ENCODE data around the gene ZNF521. TPM values are rescaled to one million over a fixed set of nuclear protein-coding genes. Genes with fewer than 3 reads are reported as not detected.
A peak's percentile ranks its signal among the peaks of the same experiment; 100 is the strongest.

Gene ZNF521
- total RNA-seq, 1 donor from 2014 or later, result 48.0 TPM

GRCh38 chr18:25253779-25254178, 98.2 kb downstream of the ZNF521 start:
- Histone ChIP-seq H4K20me1 (ENCODE audit: insufficient read depth, low read length) (no peaks in the 10 kb centered on the region), H3K27me3 (ENCODE audit: insufficient read depth, low read length) (no peaks in the 10 kb centered on the region), H2AFZ (ENCODE audit: low read depth, low read length) (no peak overlapping the region), H3K9me3 (ENCODE audit: insufficient read depth, low read depth, low read length) (no peaks in the 10 kb centered on the region), H3K79me2 (ENCODE audit: insufficient read depth, low read length) (no peaks in the 10 kb centered on the region), H3K4me2 (ENCODE audit: low read length) (no peak overlapping the region), H3K36me3 (ENCODE audit: insufficient read depth, low read length) (no peaks in the 10 kb centered on the region), H3K4me1 (ENCODE audit: insufficient read depth, low read length) (peaks cover 6% of the 10 kb centered on the region), H3K27ac (ENCODE audit: low read depth, low read length) (no peak overlapping the region), H3K4me3 (ENCODE audit: insufficient read depth, low read depth, low read length) (no peak overlapping the region), H3K9ac (ENCODE audit: low read length) (no peak overlapping the region)
- Mint-ChIP-seq H3K36me3 (ENCODE audit: low read depth, unreplicated experiment) (no peaks in the 10 kb centered on the region), H3K27ac (ENCODE audit: unreplicated experiment) (no peak overlapping the region), H3K4me1 (ENCODE audit: low read depth, unreplicated experiment) (peaks cover 12% of the 10 kb centered on the region), H3K4me3 (ENCODE audit: unreplicated experiment) (no peak overlapping the region), H3K27me3 (ENCODE audit: low read depth, unreplicated experiment) (no peaks in the 10 kb centered on the region), H3K9me3 (ENCODE audit: unreplicated experiment) (no peaks in the 10 kb centered on the region)
- FAIRE-seq, result peak; percentile 55
- DNase-seq (ENCODE audit: low read depth), result no peak
- TF ChIP-seq, protein P1, sequence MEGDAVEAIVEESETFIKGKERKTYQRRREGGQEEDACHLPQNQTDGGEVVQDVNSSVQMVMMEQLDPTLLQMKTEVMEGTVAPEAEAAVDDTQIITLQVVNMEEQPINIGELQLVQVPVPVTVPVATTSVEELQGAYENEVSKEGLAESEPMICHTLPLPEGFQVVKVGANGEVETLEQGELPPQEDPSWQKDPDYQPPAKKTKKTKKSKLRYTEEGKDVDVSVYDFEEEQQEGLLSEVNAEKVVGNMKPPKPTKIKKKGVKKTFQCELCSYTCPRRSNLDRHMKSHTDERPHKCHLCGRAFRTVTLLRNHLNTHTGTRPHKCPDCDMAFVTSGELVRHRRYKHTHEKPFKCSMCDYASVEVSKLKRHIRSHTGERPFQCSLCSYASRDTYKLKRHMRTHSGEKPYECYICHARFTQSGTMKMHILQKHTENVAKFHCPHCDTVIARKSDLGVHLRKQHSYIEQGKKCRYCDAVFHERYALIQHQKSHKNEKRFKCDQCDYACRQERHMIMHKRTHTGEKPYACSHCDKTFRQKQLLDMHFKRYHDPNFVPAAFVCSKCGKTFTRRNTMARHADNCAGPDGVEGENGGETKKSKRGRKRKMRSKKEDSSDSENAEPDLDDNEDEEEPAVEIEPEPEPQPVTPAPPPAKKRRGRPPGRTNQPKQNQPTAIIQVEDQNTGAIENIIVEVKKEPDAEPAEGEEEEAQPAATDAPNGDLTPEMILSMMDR (IDR thresholded peaks at IDR 0.05; ENCODE audit: insufficient read depth, low read depth, low read length), result no peak
- TF ChIP-seq EZH2 (IDR thresholded peaks at IDR 0.05; ENCODE audit: insufficient read depth, low read length), result no peak

GRCh38 chr18:25253136-25253535, 98.8 kb downstream of the ZNF521 start:
- Mint-ChIP-seq H3K4me3 (ENCODE audit: unreplicated experiment) (no peak overlapping the region), H3K27ac (ENCODE audit: unreplicated experiment) (no peak overlapping the region), H3K36me3 (ENCODE audit: low read depth, unreplicated experiment) (no peaks in the 10 kb centered on the region), H3K27me3 (ENCODE audit: low read depth, unreplicated experiment) (no peaks in the 10 kb centered on the region), H3K4me1 (ENCODE audit: low read depth, unreplicated experiment) (peaks cover 14% of the 10 kb centered on the region), H3K9me3 (ENCODE audit: unreplicated experiment) (no peaks in the 10 kb centered on the region)
- Histone ChIP-seq H3K4me3 (ENCODE audit: insufficient read depth, low read depth, low read length) (no peak overlapping the region), H3K9me3 (ENCODE audit: insufficient read depth, low read depth, low read length) (no peaks in the 10 kb centered on the region), H3K27ac (ENCODE audit: low read depth, low read length) (no peak overlapping the region), H2AFZ (ENCODE audit: low read depth, low read length) (no peak overlapping the region), H3K27me3 (ENCODE audit: insufficient read depth, low read length) (no peaks in the 10 kb centered on the region), H3K4me1 (ENCODE audit: insufficient read depth, low read length) (peaks cover 9% of the 10 kb centered on the region), H3K79me2 (ENCODE audit: insufficient read depth, low read length) (no peaks in the 10 kb centered on the region), H3K4me2 (ENCODE audit: low read length) (no peak overlapping the region), H3K9ac (ENCODE audit: low read length) (no peak overlapping the region), H4K20me1 (ENCODE audit: insufficient read depth, low read length) (no peaks in the 10 kb centered on the region), H3K36me3 (ENCODE audit: insufficient read depth, low read length) (no peaks in the 10 kb centered on the region)
- DNase-seq (ENCODE audit: low read depth), result no peak
- TF ChIP-seq EZH2 (IDR thresholded peaks at IDR 0.05; ENCODE audit: insufficient read depth, low read length), result no peak
- TF ChIP-seq, protein P1 (IDR thresholded peaks at IDR 0.05; ENCODE audit: insufficient read depth, low read depth, low read length), result no peak
- no peak for FAIRE-seq

- H3K4me2 ChIP-seq (ENCODE audit: low read length), result no peak overlapping the region
- no peaks in the 10 kb centered on the region for H4K20me1 ChIP-seq (ENCODE audit: insufficient read depth, low read length)
- no peak overlapping the region for H3K27ac Mint-ChIP-seq (ENCODE audit: unreplicated experiment)
- TF ChIP-seq, protein P1 (IDR thresholded peaks at IDR 0.05; ENCODE audit: insufficient read depth, low read depth, low read length), result no peak
- H3K36me3 ChIP-seq (ENCODE audit: insufficient read depth, low read length), result no peaks in the 10 kb centered on the region
- no peak overlapping the region for H3K4me3 Mint-ChIP-seq (ENCODE audit: unreplicated experiment)
- DNase-seq (ENCODE audit: low read depth) (no peak), FAIRE-seq (no peak)
- no peak overlapping the region for H3K9ac ChIP-seq (ENCODE audit: low read length)
- H3K27me3 ChIP-seq (ENCODE audit: insufficient read depth, low read length), result no peaks in the 10 kb centered on the region
- H3K9me3 Mint-ChIP-seq (ENCODE audit: unreplicated experiment), result no peaks in the 10 kb centered on the region
- H2AFZ ChIP-seq (ENCODE audit: low read depth, low read length), result no peak overlapping the region
- H3K27me3 Mint-ChIP-seq (ENCODE audit: low read depth, unreplicated experiment), result no peaks in the 10 kb centered on the region
- H3K4me1 ChIP-seq (ENCODE audit: insufficient read depth, low read length), result peaks cover 18% of the 10 kb centered on the region
- no peaks in the 10 kb centered on the region for H3K36me3 Mint-ChIP-seq (ENCODE audit: low read depth, unreplicated experiment)
- H3K4me1 Mint-ChIP-seq (ENCODE audit: low read depth, unreplicated experiment), result peaks cover 23% of the 10 kb centered on the region
- H3K79me2 ChIP-seq (ENCODE audit: insufficient read depth, low read length), result no peaks in the 10 kb centered on the region
- H3K27ac ChIP-seq (ENCODE audit: low read depth, low read length), result no peak overlapping the region
- no peaks in the 10 kb centered on the region for H3K9me3 ChIP-seq (ENCODE audit: insufficient read depth, low read depth, low read length)
- H3K4me3 ChIP-seq (ENCODE audit: insufficient read depth, low read depth, low read length), result no peak overlapping the region
Observed at GRCh38 chr18:25251068-25251467, 100.9 kb downstream of the ZNF521 start.
